DMS53 (cell line): ENCODE measurements around the gene TYW1.
"Not testable (repeated sequence)": the region's sequence is repeated elsewhere in the genome, so short reads cannot be mapped to it uniquely, and the experiment has no call there.

Experiments used
- DNase-seq: peaks from one replicate; lab custom pipeline; 2025; lab: John Stamatoyannopoulos, UW

TYW1 gene

DNA sequence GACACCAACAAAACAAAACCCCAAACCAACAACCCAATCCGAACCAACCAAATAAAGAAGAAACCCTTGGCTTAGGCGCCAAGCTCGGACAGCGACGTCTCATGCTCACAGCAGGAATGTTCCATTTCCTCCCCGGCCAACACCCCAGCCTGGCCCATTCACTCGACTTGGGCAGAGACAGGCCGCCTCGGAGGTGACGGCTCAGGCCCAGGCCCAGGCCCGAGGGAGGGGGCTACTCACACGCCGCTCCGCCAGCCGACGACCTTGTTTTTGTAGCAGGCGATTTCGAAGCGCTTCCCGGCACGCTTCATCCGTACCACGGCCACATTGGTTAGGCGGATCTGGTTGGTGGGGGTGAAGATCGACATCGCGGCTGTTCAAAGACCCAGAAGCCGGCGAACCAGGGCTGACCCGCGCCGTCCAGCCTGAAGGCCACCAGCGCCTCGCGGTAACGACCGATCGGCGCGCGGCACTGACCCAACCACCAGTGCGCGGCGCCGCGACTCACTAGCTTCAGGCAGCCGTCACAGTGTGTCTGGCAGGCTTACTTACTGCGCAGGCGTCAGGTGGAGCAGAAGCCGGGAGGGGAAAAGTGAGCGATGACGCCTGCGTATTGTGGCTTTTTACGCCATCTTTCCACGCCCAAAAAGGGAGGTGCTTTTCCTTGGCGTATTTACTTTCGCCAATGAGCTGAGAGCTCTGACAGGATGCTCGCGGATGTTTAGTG lies 1.4 kb upstream of the TYW1 start, which contains the start of gene SBDS:
SBDS (minus strand) TSS at position 537 of the 727 bp plus-strand sequence; CDS start at position 368, 169 bp downstream.
- peak; percentile 100 for DNase-seq

DNA sequence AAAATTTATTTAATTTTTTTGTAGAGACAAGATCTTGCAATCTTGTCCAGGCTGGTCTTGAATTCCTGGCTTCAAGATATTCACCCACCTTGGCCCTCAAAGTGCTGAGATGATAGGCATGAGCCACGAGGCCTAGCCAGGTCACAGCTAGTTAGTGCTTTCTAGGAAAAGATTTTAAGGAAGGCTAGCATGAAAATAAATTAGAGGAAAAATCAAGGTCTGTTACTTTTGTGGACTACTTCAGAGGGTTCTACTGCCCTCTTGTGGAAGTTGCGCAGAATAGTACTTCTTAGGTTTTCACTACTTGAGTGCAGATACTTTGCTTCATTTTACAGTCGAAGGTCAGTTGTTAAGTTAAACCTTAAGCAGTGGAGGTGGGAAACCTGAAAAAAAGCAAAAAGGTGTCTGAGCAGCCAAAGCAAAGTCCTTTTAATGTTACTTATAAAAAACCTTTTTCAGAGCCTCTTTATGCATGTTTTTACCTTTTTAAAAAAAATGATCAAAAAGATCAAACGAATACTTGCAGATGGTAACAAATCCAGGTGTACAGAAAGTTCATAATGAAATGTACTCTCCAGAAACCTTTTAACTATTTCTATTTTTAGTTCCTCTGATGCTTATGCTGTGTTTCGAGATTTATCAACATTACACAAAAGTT lies 4.1 kb downstream of the TYW1 start:
- peak; percentile 62 for DNase-seq

DNA sequence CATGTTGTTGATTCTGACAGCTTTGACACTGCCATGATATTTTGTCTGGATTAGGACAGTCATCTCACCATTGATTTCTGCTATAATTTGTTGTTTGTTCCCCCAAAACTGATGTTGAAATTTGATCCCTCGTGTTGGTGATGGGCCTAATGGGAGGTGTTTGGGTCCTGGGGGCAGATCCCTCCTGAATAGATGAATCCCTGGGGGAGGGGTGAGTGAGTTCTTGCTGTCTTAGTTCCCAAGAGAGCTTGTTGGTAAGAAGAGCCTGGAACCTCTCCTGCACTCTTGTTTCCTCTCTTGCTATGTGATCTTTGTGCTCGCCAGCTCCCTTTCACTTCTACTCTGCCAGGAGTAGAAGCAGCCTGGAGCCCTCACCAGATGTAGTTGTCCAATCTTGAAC lies 7.5 kb downstream of the TYW1 start:
- DNase-seq, result not testable (repeated sequence)

DNA sequence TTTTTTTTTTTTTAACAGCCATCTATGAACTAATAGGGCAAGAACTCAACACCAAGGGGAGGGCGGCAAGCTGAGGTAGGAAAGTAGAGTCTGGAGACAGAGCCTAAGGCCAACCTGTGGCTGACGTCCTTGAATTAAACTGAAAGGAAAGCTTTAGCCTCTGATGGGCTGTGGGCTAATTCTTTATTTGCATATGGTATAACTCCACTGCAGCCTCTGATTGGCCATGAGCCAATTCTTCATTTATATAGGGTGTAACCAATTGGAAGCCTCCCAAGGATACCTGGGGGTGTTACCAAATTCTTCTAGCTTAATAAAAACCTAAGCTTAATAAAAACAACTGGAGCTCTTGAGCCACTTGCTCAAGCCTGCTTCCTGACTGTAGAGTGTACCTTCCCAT lies 10.3 kb downstream of the TYW1 start:
- DNase-seq, result no peak

DNA sequence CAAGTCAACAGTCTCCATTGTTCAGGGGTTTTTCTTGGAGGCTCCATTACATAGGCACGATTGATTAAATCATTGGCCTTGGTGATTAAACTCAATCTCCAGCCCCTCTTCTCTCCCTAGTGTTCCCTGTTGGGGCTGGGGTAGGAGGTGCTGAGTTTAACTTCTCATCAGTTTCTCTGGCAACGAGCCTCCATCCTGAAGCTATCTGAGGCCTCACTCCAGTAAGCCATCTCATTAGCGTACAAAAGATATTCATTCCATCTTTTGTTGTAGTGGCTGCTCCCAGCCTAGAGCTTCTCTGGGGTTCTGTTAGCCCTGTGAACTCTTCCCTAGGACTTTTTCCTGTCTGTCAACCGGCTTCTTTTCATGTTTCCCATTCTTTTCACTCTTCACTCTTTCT lies 11.6 kb downstream of the TYW1 start:
- no peak for DNase-seq

DNA sequence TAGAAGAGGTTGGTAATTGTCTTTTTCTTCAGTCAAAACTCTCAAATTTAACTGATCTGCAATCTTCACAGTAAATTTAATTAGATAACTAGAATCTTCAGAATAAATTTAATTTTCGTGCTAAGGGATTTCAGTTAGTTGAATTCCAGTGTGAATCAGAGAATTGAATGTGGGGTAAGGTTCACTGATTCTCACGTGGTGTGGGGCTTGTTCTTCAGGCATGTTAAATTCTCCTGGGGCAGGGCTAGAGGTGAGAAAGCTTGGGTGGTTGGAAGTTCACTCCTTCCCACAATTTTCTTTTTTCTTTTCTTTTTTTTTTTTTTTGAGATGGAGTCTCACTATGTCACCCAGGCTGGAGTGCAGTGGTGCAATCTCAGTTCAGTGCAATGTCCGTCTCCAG lies 13.0 kb downstream of the TYW1 start:
- not testable (repeated sequence) for DNase-seq

DNA sequence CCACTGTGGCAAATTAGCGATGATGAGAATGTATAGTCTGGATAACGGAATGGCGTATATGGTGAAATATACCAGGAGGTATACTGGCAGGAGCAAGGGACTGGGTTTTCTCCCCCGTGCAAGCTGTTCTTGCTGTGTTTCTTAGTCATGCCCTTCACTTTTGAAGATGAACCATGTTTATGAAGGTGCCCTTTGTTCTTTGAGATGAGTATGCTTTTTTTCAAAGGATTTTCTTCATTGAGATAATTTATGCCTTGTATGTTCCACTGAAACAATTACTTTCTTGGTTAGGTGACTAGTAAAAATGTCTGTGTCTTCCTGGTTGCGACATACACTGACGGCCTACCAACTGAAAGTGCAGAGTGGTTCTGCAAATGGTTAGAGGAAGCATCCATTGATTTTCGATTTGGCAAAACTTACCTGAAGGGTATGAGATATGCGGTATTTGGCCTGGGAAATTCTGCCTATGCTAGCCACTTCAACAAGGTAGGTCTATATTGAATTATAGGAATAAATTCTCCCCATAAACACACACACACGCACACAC lies 17.5 kb downstream of the TYW1 start:
- DNase-seq, result not testable (repeated sequence)

DNA sequence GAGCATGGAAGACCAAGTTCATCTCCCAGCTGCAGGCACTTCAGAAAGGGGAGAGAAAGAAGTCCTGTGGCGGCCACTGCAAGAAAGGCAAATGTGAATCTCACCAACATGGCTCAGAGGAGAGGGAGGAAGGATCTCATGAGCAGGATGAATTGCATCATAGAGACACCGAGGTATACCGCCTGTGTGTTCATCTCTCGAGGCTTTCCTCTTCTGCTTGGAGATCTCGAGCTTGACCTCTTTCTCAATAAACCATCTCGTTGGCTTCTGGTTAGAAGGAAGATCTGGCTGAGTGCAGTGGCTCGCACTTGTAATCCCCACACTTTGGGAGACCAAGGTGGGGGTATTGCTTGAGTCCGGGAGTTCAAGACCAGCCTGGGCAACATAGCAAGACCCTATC lies 21.3 kb downstream of the TYW1 start:
- DNase-seq, result not testable (repeated sequence)

DNA sequence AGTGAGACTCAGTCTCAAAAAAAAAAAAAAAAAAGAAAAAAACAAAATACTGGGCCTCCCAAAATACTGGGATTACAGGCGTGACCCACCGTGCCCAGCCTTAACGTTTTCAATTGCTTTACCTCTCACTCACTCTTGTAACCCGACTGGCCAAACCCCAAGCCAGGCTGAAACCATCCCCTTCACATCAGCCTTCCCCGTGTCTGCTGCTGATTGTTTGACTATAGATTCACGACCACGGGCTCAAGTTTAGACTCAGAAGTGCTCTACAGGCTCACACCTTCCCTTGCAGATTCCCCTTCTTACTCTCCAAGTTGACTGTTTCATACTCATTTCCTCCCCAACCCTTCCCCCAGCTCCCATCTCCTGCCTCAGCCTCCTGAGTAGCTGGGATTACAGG lies 22.3 kb downstream of the TYW1 start:
- DNase-seq, result no peak

DNA sequence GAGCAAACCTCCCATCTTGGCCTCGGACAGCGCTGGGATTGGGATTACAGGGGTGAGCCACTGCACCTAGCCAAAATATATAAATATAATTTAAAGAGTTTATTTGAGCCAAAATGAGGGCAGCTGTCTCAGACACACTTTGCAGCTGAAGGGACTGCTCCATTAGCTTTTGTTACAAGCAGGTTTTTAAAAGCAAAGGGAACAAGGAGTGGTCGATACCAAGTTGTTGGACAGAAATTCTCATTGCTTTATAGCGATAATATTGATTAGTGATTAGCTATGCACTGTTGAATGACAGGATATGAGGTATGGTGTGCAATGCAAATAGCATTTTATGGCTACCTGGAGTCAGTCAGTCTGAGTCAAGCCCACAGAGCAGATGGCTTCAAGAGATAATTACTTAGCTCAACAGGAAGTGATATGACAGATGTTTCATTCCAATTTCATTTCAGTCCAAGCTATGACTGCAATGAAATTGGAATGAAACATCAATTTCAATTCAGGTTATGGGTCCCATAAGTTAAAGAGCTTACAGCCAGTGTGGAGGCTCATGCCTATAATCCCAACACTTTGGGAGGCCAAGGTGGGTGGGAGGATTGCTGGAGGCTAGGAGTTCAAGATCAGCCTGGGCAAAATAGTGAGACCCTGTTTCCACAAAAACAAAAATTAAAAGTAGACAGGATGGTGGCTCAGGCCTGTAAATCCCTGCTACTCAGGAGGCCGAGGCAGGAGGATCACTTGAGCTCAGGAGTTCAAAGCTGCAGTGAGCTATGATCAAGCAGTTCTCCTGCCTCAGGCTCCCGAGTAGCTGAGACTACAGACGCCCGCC lies 23.1 kb downstream of the TYW1 start:
- peak; percentile 79 for DNase-seq

DNA sequence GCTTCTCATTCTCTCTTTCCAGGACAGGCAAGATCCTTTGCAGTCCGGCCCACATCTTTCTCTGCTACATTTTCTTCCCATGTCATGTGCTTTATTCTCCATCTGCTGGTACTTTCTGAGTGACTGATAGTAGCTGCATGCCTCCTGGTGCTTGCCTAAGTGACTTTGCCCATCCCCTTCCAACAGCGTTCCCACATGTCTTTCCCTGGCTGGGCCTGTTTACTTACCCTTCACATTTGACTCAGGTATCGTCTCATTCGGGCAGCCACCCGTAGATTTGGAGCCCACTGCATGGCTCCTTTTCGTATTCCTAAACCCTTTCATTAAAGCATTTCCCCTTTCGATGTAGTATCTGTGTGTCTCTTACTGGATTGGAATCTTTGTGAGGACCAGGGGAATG lies 24.6 kb downstream of the TYW1 start:
- no peak for DNase-seq

DNA sequence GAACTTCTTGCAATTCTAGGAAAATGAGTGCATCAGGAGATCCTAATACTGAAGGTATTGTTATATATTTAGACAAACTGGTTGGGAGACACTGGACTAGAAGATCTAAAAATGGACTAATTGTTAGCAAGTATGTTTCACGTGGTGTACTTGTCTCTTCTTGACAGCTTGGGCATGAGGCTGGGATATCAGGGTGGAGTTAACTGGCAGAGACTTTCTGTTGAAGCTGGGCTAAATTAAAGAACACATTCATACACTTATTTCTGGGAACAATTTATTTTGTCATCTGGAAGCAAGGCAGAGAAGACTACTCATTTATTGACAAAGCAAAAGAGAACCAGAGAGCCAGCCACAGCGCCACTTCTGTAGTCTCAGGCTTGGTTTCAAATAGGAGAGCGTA lies 25.9 kb downstream of the TYW1 start:
- no peak for DNase-seq

DNA sequence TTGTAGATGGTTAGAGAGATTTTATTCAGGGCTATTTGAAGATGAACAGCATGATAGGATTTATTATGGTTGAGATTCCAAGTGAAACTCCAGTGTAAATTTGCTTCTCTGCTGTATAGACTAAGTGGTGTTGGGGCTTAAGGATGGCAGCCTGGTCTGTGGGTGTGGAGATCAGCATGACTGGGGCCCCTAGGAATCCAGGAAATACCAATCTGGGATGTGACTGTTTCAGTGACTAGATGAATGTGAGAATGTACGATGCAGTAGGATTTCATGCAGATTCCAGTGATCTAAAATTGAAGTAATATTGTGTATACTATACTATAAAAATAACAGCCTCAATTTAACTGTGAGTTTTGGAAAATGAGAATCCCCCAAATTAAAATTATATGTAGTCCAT lies 28.8 kb downstream of the TYW1 start:
- not testable (repeated sequence) for DNase-seq

DNA sequence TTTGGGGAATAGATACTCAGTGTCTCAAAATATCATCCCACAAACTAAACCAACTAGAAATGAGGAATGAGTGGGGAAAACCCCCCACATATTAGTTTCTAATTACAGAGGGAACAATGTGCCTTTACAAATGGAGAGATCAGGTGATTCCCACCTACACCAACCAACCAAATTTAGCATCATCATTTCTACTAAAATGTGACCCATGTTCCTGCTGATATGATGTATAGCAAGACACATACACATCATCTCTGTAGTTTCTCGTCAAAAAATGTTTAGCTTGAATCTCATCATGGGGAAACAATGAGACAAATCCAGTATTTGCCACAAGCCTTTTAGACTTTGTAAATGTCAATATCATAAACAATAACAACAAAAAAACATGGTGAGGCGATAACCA lies 35.1 kb downstream of the TYW1 start:
- not testable (repeated sequence) for DNase-seq

DNA sequence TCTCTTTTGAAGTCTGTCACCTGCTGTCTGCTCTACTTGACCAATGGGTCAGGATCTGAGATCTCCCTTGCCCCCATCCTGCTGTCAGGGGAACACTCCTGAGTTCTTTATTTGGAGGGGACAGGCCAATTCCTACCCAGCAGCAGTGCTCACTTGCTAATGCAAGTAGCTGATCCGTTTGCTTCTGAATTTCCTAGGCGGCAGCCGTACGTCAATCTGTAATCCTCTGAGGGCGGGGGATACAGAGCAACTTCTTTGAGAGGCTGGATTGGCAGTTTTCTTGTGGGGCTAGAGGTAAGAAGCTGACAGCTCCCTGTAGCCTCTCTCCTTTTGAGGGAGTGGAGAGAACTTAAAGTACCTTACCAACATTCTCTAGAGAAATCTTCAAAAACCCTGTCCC lies 36.6 kb downstream of the TYW1 start:
- no peak for DNase-seq

DNA sequence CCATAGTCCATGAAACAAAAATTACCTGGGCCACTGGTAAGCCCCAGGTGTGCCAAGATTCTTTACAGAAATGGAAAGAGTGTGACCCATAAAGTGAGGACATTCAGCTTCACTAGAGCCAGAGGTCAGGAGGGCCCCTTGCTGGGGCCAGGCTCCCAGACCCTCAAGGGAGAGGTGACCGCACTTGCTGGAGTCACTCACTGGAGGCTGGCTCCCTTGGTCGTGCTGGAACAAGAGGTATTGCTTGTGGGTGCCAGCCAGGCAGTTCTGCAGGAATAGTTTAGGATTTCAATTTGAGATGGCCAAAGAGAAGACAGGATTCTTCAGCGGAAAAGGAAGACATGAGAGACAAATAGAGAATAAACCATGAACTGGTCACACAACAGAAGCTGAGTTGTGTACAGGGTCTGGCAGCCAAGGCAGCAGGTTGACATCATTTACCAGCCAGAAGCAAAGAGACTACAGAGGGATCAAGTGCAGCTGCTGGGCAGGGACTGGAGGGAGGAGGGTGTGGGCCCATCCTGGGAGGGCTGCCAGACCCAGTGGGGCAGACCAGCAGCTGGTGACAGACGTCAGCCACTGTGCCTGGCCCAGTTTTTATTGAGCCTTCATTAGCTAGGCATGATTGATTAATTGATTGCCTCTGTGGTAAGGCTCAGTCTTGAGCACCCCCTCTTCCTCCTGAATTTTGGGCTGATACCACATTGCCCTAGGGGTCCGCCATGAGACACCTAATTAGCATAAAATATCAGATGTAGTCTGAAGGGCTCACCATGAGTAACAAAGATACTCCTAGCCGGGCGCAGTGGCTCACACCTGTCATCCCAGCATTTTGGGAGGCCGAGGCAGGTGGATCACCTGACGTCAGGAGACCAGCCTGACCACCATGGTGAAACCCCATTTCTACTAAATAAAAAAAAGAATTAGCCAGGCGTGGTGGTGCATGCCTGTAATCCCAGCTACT lies 40.1 kb downstream of the TYW1 start:
- peak; percentile 7 for DNase-seq

DNA sequence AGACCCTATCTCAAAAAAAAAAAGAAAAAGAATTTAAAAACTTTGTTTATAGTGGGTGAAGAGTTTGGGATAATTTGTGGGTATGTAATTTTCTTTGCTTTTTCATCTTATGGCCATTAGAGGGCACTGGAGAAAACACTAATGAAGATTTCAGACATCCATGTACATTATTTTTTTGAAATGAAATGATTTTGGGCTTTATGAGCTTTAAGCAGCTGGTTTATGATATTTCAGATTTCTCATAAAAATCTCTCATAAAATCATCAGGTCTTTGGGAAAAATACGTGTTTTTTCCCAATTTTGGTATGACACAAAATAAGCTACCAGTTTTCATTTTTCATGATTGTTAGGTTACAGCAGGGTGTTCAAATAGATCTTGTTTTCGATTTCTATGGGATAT lies 44.2 kb downstream of the TYW1 start:
- peak; percentile 22 for DNase-seq

DNA sequence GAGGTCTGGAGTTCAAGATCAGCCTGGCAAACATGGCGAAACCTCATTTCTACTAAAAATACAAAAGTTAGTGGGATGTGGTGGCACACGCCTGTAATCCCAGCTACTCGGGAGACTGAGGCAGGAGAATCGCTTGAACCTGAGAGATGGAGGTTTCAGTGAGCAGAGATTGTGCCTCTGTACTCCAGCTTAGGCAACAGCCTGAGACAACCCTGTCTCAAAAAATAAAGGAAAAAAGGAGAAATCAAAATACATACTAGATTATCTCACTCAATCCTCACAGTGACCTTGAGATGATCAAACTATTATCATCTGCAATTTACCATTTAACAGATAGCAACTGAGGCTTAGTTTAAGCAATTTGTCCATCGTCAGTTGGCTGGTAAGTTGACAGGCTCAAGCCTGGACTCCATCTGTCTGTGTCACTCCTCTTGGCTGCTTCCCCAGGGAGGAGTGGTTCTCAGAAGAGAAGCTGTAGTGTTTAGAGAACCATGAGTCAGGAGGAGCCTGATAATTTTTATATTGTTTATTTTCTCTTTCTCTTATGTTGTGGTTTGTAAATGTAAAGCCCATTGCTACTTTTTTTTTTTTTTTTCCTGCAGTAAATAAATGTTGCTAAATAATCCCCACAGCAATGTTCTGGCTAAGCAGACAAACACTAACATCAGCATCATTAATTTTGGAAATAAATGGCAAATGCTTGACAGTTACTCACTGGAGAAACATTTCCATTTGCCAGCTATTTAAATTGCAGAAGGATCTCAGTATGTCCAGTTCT lies 46.3 kb downstream of the TYW1 start:
- DNase-seq, result peak; percentile 71

DNA sequence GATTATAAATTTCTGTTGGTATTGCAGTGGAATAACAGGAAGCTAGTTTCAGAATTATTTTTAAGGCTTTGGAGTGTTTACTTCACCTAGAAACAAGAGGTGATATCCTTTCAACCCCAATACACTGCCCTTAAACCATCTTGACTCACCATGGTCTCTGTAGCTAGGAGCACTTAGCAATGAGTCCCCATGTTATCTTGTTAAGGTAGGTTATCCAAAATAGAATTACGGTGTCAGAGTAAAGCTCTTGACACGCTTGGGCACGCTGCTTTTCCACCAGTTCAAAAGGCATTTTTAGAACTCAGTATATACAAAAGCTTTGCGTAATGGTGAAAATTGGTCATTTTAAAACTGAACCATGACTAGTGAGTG lies 46.9 kb downstream of the TYW1 start:
- DNase-seq, result peak; percentile 54

DNA sequence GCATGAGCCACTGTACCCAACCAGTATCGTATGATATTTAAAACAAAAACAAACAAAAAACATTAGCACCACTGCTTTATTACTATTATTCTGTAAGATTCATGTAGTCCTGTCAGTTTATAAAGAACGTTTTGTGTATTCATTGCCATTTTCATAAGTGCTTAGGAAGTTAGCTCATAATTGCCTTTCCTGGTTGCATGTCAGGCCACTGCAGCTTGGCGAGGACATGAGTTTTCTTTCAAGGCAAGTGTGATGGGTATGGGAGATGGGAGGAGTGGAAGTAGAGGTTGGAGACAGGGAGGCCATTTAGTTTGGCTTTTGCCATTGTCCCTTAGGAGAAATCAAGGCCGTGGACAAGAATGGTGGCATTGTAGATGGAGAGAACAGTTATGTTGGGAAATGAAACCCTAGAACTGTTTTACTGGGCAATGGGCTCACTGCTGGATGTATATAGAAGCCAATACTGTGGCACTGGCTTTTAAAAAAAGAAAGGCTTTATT lies 48.9 kb downstream of the TYW1 start:
- DNase-seq, result no peak
